C1 segment of cervical spinal cord (tissue), 14 donors: ENCODE results near the gene BPHL.
A peak's percentile ranks its signal among the peaks of the same experiment; 100 is the strongest.
"Not testable (repeated sequence)": the region's sequence is repeated elsewhere in the genome, so short reads cannot be mapped to it uniquely, and the experiment has no call there.

Experiments
- DNase-seq, 14 donors: peaks; one replicate each; lab custom pipeline; 2025; lab: John Stamatoyannopoulos, UW

The BPHL gene

GRCh38 chr6:3178666-3179065 is 60.2 kb downstream of the BPHL start:
- DNase-seq = peak in 1 of 14 donors; percentile 65

GRCh38 chr6:3179945-3180344 is 61.4 kb downstream of the BPHL start:
- not testable (repeated sequence) for DNase-seq

GRCh38 chr6:3181105-3181504 is 62.6 kb downstream of the BPHL start:
- no peak for DNase-seq

GRCh38 chr6:3183066-3183465 is 64.6 kb downstream of the BPHL start:
- DNase-seq = no peak

GRCh38 chr6:3186974-3187382 is 68.5 kb downstream of the BPHL start:
- no peak for DNase-seq

- no peak for DNase-seq
Observed at GRCh38 chr6:3188262-3188661, 69.8 kb downstream of the BPHL start.

GRCh38 chr6:3189192-3189591 is 70.7 kb downstream of the BPHL start:
- not testable (repeated sequence) for DNase-seq

GRCh38 chr6:3190056-3190455 is 71.5 kb downstream of the BPHL start:
- DNase-seq = no peak

- DNase-seq = no peak
Observed at GRCh38 chr6:3190779-3191178, 72.3 kb downstream of the BPHL start.

- DNase-seq = peak in 5 of 14 donors; percentile 5 to 36 (median 12)
Observed at GRCh38 chr6:3193102-3193849, 74.8 kb downstream of the BPHL start.

GRCh38 chr6:3194535-3195419 is 76.3 kb downstream of the BPHL start:
- peak in 12 of 14 donors; percentile 35 to 84 (median 68) for DNase-seq

- no peak for DNase-seq
Observed at GRCh38 chr6:3195420-3195694, 76.8 kb downstream of the BPHL start.

GRCh38 chr6:3195695-3196497 is 77.4 kb downstream of the BPHL start:
- peak in 10 of 14 donors; percentile 17 to 68 (median 48) for DNase-seq

- no peak for DNase-seq
Observed at GRCh38 chr6:3196770-3197169, 78.3 kb downstream of the BPHL start.

- not testable (repeated sequence) for DNase-seq
Observed at GRCh38 chr6:3197734-3198133, 79.2 kb downstream of the BPHL start.

GRCh38 chr6:3199382-3199781 is 80.9 kb downstream of the BPHL start:
- DNase-seq = no peak

GRCh38 chr6:3200682-3201081 is 82.2 kb downstream of the BPHL start:
- no peak for DNase-seq

- DNase-seq = no peak
Observed at GRCh38 chr6:3201388-3201787, 82.9 kb downstream of the BPHL start.
